Naive thymus-derived CD4-positive, alpha-beta T cell (primary cell): ENCODE results near the gene ARHGAP23. TPM values are rescaled to one million over a fixed set of nuclear protein-coding genes. Genes with fewer than 3 reads are reported as not detected.

Experiments used
- ATAC-seq: fragments of 150-1000 bp; cut with Tn5 transposase; 2 replicates; pipeline ENCODE4 v1.10.0; 2021; ENCODE audit warnings: mild to moderate bottlenecking, moderate library complexity
- CTCF ChIA-PET: fragments of 350-600 bp; sonication (Branson Sonifier 250); formaldehyde crosslinking; loops from one replicate; lab custom pipeline; 2021; ENCODE audit warnings: antibody characterized with exemption; lab: Charles Lee
- POLR2A ChIA-PET: fragments of 350-600 bp; sonication (Branson Sonifier 250); formaldehyde crosslinking; loops from one replicate; lab custom pipeline; 2021; ENCODE audit warnings: antibody characterized with exemption, inconsistent platforms; lab: Charles Lee
- DNase-seq, 9 donors: peaks; one replicate each; pipeline versions ENCODE4 v3.0.0 to v3.0.0-alpha.2; 2020 to 2022; ENCODE audit warnings: mixed read lengths in 1 of 9
- H3K27ac ChIP-seq: one replicate; pipeline ENCODE4 v1.7.0; 2013; ENCODE audit warnings: mild to moderate bottlenecking, low read depth, low read length, moderate library complexity
- H3K27me3 ChIP-seq, 2 donors: one replicate each; pipeline ENCODE4 v1.7.0; 2013; ENCODE audit warnings: low read length in 2 of 2, mild to moderate bottlenecking in 2 of 2, moderate library complexity in 2 of 2; ENCODE audit not compliant: control insufficient read depth in 2 of 2, insufficient read depth in 2 of 2
- H3K36me3 ChIP-seq, 3 experiments: 1 replicate in 2 of 3; 2 replicates in 1 of 3; pipeline ENCODE4 v1.7.0; 2013; ENCODE audit warnings: low read length in 3 of 3, mild to moderate bottlenecking in 3 of 3, moderate library complexity in 1 of 3; ENCODE audit not compliant: insufficient read depth in 3 of 3, control insufficient read depth in 2 of 3
- H3K4me1 ChIP-seq, 2 donors: one replicate each; pipeline ENCODE4 v1.7.0; 2013; ENCODE audit warnings: low read length in 2 of 2, mild to moderate bottlenecking in 2 of 2, moderate library complexity in 1 of 2; ENCODE audit not compliant: control insufficient read depth in 2 of 2, insufficient read depth in 2 of 2
- H3K4me3 ChIP-seq: 2 replicates; pipeline ENCODE4 v1.7.0; 2013; ENCODE audit warnings: mild to moderate bottlenecking, low read length
- H3K9me3 ChIP-seq, 3 experiments: 1 replicate in 2 of 3; 2 replicates in 1 of 3; pipeline ENCODE4 v1.7.0; 2013; ENCODE audit warnings: low read length in 3 of 3; ENCODE audit not compliant: control insufficient read depth in 2 of 3
- H3K27ac Mint-ChIP-seq, 9 donors: one replicate each; pipeline ENCODE4 v1.8.0; 2020 to 2022; ENCODE audit warnings: mixed read lengths in 9 of 9, mild to moderate bottlenecking in 8 of 9, moderate library complexity in 5 of 9, inconsistent platforms in 2 of 9
- H3K27me3 Mint-ChIP-seq, 5 donors: one replicate each; pipeline ENCODE4 v1.8.0; 2021 to 2022; ENCODE audit warnings: mixed read lengths in 5 of 5, mild to moderate bottlenecking in 1 of 5
- H3K36me3 Mint-ChIP-seq, 5 donors: one replicate each; pipeline ENCODE4 v1.8.0; 2020 to 2022; ENCODE audit warnings: mixed read lengths in 5 of 5, mild to moderate bottlenecking in 3 of 5, inconsistent platforms in 1 of 5
- H3K4me1 Mint-ChIP-seq, 7 donors: one replicate each; pipeline ENCODE4 v1.8.0; 2020 to 2022; ENCODE audit warnings: mixed read lengths in 7 of 7, mild to moderate bottlenecking in 3 of 7, inconsistent platforms in 1 of 7
- H3K4me3 Mint-ChIP-seq, 10 donors: one replicate each; pipeline ENCODE4 v1.8.0; 2020 to 2022; ENCODE audit warnings: mild to moderate bottlenecking in 10 of 10, mixed read lengths in 10 of 10, moderate library complexity in 6 of 10, inconsistent platforms in 2 of 10
- H3K9me3 Mint-ChIP-seq, 11 donors: one replicate each; pipeline ENCODE4 v1.8.0; 2020 to 2022; ENCODE audit warnings: mixed read lengths in 11 of 11, mild to moderate bottlenecking in 4 of 11, inconsistent platforms in 1 of 11, moderate library complexity in 1 of 11
- intact Hi-C, 2 donors: fragments of 100-400 bp; cut with micrococcal nuclease; formaldehyde crosslinking; loops; one replicate each; pipeline ENCODE4 v1.15.1; 2023
- polyA plus RNA-seq, 2 donors: library from polyadenylated mRNA; unstranded; fragments of 300-500 nt; fragmentation: Illumina TruSeq; gene quantifications; one replicate each; pipeline ENCODE4 v1.2.3, GENCODE V29; 2021
- total RNA-seq, 6 experiments: library from RNA in 5 of 6; stranded (reverse) in 5 of 6; gene quantifications; 1 replicate in 5 of 6; 2 replicates in 1 of 6; pipeline ENCODE4 v1.2.3 and lab custom pipeline; 2021 to 2026

The ARHGAP23 gene
- total and polyA plus RNA-seq, 7 experiments from 2014 or later, result 0.24 to 1.3 (median 0.34) TPM; not detected in 4

DNA sequence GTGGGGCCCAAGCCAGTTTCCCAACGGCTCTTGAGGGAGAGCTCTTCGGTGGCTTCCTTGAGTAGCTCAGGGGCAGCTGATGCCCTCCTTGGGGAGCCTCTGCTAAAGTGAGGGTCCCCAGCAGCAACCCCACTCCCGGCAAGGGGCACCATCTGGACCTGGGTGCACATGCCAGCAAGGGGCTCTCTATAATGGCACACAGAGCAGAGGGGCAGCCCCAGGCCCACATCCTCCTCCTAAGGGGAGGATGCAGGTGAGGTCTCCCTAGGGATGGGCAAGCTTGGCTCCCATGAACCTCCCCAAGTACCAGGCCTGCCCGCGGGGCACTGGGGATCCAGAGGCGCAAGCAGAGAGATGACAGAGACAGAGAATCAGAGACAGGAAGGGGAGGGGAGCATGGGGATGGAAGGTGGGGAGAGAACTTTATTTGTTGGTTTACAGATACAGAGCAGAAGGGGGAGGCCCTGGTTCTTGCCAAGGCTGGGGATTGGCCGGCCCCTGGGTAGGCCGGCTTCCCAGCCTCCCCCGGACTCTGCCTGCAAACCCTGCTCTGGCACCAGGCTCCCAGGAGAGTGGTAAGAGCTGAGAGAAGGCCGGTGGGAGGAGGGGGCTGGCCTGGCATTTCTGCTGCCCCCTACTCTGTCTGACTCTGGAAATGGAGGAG is 116.0 kb downstream of the ARHGAP23 start:
- POLR2A ChIA-PET, result no interaction called here
- Histone ChIP-seq H3K4me1 (no peaks in the 10 kb centered on the region), H3K27ac (no peak overlapping the region), H3K27me3 (no peaks in the 10 kb centered on the region), H3K4me3 (no peak overlapping the region), H3K36me3 (no peaks in the 10 kb centered on the region), H3K9me3 (no peaks in the 10 kb centered on the region)
- Mint-ChIP-seq H3K27me3 (peaks cover 0 to 13% (median 0%) of the 10 kb centered on the region in 5 donors), H3K4me1 (no peaks in the 10 kb centered on the region), H3K4me3 (no peak overlapping the region), H3K9me3 (peaks cover 0 to 2% (median 0%) of the 10 kb centered on the region in 11 donors), H3K36me3 (no peaks in the 10 kb centered on the region), H3K27ac (no peak overlapping the region)
- CTCF ChIA-PET, result no interaction called here
- ATAC-seq, result no peak
- no peak for DNase-seq
- intact Hi-C loops, result no loop called here

DNA sequence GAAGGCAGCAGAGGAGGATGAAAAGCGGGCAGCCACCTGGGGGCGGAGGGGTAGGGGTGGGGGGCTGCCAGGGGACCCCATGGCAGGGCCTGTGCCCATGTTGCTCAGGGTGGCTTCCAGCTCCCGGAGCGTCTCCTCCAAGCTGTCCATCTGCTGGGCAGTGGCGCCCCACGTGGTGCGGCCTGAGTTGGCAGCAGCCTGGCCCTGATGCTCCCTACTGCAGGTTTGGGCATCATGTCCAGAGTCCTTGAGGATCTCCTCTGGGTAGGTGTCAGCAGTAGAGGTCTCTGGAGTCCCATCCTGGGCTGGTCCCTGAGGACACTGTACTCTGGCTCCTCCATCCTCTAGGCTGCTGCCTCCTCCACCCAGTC is 116.6 kb downstream of the ARHGAP23 start:
- POLR2A ChIA-PET, result no interaction called here
- Histone ChIP-seq H3K36me3 (no peaks in the 10 kb centered on the region), H3K4me3 (no peak overlapping the region), H3K27me3 (no peaks in the 10 kb centered on the region), H3K4me1 (no peaks in the 10 kb centered on the region), H3K27ac (no peak overlapping the region), H3K9me3 (no peaks in the 10 kb centered on the region)
- Mint-ChIP-seq H3K27ac (no peak overlapping the region), H3K27me3 (peaks cover 0 to 13% (median 0%) of the 10 kb centered on the region in 5 donors), H3K36me3 (no peaks in the 10 kb centered on the region), H3K4me3 (no peak overlapping the region), H3K4me1 (no peaks in the 10 kb centered on the region), H3K9me3 (peaks cover 0 to 2% (median 0%) of the 10 kb centered on the region in 11 donors)
- DNase-seq (no peak), ATAC-seq (peak; percentile 24)
- CTCF ChIA-PET, result no interaction called here
- intact Hi-C loops, result no loop called here

DNA sequence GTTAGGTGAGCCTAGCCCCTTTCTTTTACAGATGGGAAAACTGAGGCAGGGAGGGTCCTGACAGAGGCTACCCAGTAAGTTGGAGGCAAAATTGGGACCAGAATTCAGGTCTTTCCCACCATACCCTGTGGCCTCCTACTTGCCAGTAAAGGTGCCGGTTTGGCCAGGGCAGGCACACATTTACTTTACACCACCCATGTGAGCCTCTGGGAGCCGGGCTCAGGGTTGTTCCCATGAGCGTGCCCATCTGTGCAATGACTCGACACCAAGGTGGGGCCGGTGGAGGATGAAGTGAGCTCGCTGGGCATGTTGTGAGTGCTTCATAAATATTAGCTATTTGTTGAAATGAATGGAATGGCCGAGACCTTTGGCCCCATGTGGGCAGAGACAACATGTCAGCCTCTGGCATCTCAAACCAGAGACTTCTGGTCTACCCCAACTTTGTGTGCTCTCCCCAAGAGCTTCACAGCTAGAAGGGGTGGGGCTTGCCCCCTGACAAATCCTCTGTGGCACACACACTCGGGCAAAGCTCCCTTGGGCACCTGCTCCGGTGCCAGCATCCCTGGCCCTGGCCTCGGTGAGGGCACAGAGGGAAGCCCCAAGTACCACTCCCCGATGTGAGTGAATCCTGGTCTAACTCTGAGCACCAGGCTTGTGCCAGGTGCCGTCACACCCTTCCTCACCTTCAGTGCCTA is 117.4 kb downstream of the ARHGAP23 start:
- POLR2A ChIA-PET, result no interaction called here

DNA sequence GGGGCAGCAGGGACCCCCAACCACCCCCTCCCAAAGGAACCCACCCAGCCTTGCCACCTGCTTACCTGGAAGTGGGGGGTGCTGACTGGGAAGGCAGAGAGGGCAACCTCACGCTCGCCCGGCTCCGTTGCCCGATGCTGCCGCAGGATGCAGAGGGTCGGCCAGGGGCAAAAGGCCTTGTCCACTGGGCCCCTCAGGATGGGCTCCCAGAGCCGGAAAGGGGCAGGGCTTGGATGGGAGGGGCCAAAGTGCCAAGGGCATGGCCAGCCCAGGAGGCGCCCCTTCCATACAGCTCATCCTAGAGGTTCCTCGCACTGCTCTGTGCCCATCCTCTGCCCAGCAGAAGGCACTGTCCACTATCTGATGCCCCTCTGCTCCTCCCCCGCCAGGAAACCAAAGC is 118.1 kb downstream of the ARHGAP23 start:
- H3K36me3 Mint-ChIP-seq, result no peaks in the 10 kb centered on the region
- ChIA-PET POLR2A (no interaction called here), CTCF (no interaction called here)
- H3K27ac ChIP-seq, result no peak overlapping the region
- no peaks in the 10 kb centered on the region for H3K4me1 Mint-ChIP-seq
- no peaks in the 10 kb centered on the region for H3K36me3 ChIP-seq
- H3K27me3 Mint-ChIP-seq, result peaks cover 0 to 13% (median 0%) of the 10 kb centered on the region in 5 donors
- no peak overlapping the region for H3K4me3 ChIP-seq
- H3K4me1 ChIP-seq, result no peaks in the 10 kb centered on the region
- no peaks in the 10 kb centered on the region for H3K27me3 ChIP-seq
- H3K27ac Mint-ChIP-seq, result no peak overlapping the region
- H3K4me3 Mint-ChIP-seq, result no peak overlapping the region
- intact Hi-C loops, result no loop called here
- ATAC-seq, result no peak
- H3K9me3 Mint-ChIP-seq, result peaks cover 0 to 2% (median 0%) of the 10 kb centered on the region in 11 donors
- H3K9me3 ChIP-seq, result no peaks in the 10 kb centered on the region
- DNase-seq, result no peak

More for the DNA sequence above, 117.4 kb downstream of the ARHGAP23 start:
- no peaks in the 10 kb centered on the region for H3K36me3 Mint-ChIP-seq
- no peaks in the 10 kb centered on the region for H3K4me1 ChIP-seq
- H3K36me3 ChIP-seq, result no peaks in the 10 kb centered on the region
- H3K27ac Mint-ChIP-seq, result no peak overlapping the region
- H3K27me3 ChIP-seq, result no peaks in the 10 kb centered on the region
- H3K4me3 ChIP-seq, result no peak overlapping the region
- H3K9me3 Mint-ChIP-seq, result peaks cover 0 to 2% (median 0%) of the 10 kb centered on the region in 11 donors
- no peak overlapping the region for H3K27ac ChIP-seq
- H3K4me3 Mint-ChIP-seq, result no peak overlapping the region
- CTCF ChIA-PET, result no interaction called here
- H3K27me3 Mint-ChIP-seq, result peaks cover 0 to 13% (median 0%) of the 10 kb centered on the region in 5 donors
- no peaks in the 10 kb centered on the region for H3K4me1 Mint-ChIP-seq
- DNase-seq, result no peak
- ATAC-seq, result no peak
- H3K9me3 ChIP-seq, result no peaks in the 10 kb centered on the region
- intact Hi-C loops, result no loop called here

DNA sequence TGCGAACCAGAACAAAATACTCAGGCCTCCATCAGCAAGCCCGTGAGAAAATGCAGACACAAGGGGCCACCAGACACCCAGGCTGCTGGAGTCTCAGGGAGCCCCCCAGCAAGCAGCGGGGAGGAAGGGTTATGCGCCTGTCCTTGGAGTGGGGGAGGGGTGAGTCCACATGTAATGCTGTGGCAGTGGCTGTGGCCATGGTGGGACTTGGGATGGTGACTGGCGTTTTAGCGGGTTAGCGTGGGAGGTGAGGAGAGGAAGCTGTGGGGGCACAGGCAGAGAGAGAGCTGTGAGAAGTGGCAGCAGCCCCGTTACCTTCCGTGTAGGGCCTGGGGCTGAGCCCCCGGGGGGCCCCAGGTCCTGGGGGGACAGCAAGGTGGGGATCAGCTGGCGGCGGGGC is 119.2 kb downstream of the ARHGAP23 start:
- Histone ChIP-seq H3K36me3 (no peaks in the 10 kb centered on the region), H3K27me3 (no peaks in the 10 kb centered on the region), H3K4me3 (no peak overlapping the region), H3K9me3 (no peaks in the 10 kb centered on the region), H3K27ac (no peak overlapping the region), H3K4me1 (no peaks in the 10 kb centered on the region)
- POLR2A ChIA-PET, result no interaction called here
- H3K27me3 Mint-ChIP-seq, result peaks cover 0 to 13% (median 0%) of the 10 kb centered on the region in 5 donors
- H3K27ac Mint-ChIP-seq, result no peak overlapping the region
- intact Hi-C loops, result no loop called here
- ATAC-seq (no peak), DNase-seq (no peak)
- CTCF ChIA-PET, result interaction anchor here (1.4 kb wide), 1 partner anchor 11 kb away, joined by 3 read pairs; no protein-coding TSS in a partner anchor
- no peaks in the 10 kb centered on the region for H3K36me3 Mint-ChIP-seq
- H3K4me3 Mint-ChIP-seq, result no peak overlapping the region
- no peaks in the 10 kb centered on the region for H3K4me1 Mint-ChIP-seq
- peaks cover 0 to 2% (median 0%) of the 10 kb centered on the region in 11 donors for H3K9me3 Mint-ChIP-seq

DNA sequence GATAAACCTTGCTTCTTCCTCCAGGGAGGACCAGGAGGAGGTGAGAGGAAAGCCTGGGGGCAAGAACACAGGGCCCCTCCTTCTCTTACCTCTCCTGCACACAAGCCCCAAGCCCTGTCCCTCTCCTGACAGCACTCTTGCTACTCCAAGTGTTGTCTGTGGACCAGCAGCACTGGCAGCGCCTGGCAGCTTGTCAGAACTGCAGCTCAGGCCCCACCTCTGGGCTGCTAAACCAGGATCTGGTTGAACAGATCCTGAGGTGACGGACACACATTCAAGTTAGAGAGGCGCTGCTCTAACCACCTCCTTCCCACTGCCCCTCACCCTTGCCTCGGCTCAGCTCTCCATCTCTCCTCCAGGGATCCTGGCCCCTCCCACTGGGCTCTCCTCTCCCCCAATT is 121.0 kb downstream of the ARHGAP23 start:
- POLR2A ChIA-PET, result no interaction called here
- DNase-seq (no peak), ATAC-seq (no peak)
- H3K9me3 ChIP-seq, result no peaks in the 10 kb centered on the region
- H3K36me3 Mint-ChIP-seq, result no peaks in the 10 kb centered on the region
- H3K4me3 ChIP-seq, result no peak overlapping the region
- H3K36me3 ChIP-seq, result no peaks in the 10 kb centered on the region
- H3K4me1 Mint-ChIP-seq, result no peaks in the 10 kb centered on the region
- intact Hi-C loops, result no loop called here
- H3K27ac Mint-ChIP-seq, result no peak overlapping the region
- H3K27me3 Mint-ChIP-seq, result peaks cover 0 to 13% (median 2%) of the 10 kb centered on the region in 5 donors
- H3K27me3 ChIP-seq, result no peaks in the 10 kb centered on the region
- no peak overlapping the region for H3K27ac ChIP-seq
- no peak overlapping the region for H3K4me3 Mint-ChIP-seq
- H3K4me1 ChIP-seq, result no peaks in the 10 kb centered on the region
- CTCF ChIA-PET, result no interaction called here
- peaks cover 0 to 1% (median 0%) of the 10 kb centered on the region in 11 donors for H3K9me3 Mint-ChIP-seq
